HCT116 (cell line): ENCODE data around the gene DNAJB9.

ENCODE experiments used
- CTCF ChIP-seq, 3 experiments: fragments of 200-600 bp in 1 of 3; sonication (generic) in 1 of 3; IDR thresholded peaks in 2 of 3; conservative IDR thresholded peaks in 1 of 3; 2 replicates each; pipeline ENCODE4 v1.5.1; 2012 to 2017; ENCODE audit warnings: low read depth in 2 of 3, low read length in 2 of 3, antibody characterized with exemption in 1 of 3, borderline replicate concordance in 1 of 3, control low read depth in 1 of 3, mild to moderate bottlenecking in 1 of 3, mixed read lengths in 1 of 3, mixed run types in 1 of 3, moderate library complexity in 1 of 3; ENCODE audit not compliant: insufficient read depth in 1 of 3
- EGR1 ChIP-seq: IDR thresholded peaks from 2 replicates; pipeline ENCODE4 v1.6.1; 2012; ENCODE audit warnings: low read depth
- EZH2 ChIP-seq: fragments of 200-600 bp; sonication (generic); IDR thresholded peaks from 2 replicates; pipeline ENCODE4 v1.6.1; 2017; ENCODE audit warnings: antibody characterized with exemption, mixed run types
- EZH2phosphoT487 ChIP-seq: fragments of 200-600 bp; IDR thresholded peaks from 2 replicates; pipeline ENCODE4 v1.6.1; 2018; ENCODE audit warnings: antibody characterized with exemption, borderline replicate concordance
- MAX ChIP-seq: IDR thresholded peaks from 2 replicates; pipeline ENCODE4 v1.6.1; 2012
- POLR2A ChIP-seq: IDR thresholded peaks from 2 replicates; pipeline ENCODE4 v1.7.0; 2011; ENCODE audit warnings: borderline replicate concordance; ENCODE audit not compliant: insufficient read depth, insufficient read length; ENCODE audit errors: extremely low read depth
- POLR2AphosphoS5 ChIP-seq: IDR thresholded peaks from 2 replicates; pipeline ENCODE4 v1.6.1; 2011; ENCODE audit warnings: mild to moderate bottlenecking, low read depth, low read length, moderate library complexity
- RAD21 ChIP-seq: IDR thresholded peaks from 2 replicates; pipeline ENCODE4 v1.6.1; 2012; ENCODE audit warnings: low read depth, mild to moderate bottlenecking
- TCF7L2 ChIP-seq: IDR thresholded peaks from 2 replicates; pipeline ENCODE4 v1.7.0; 2011; ENCODE audit warnings: borderline replicate concordance, inconsistent platforms; ENCODE audit not compliant: insufficient read depth, insufficient read length; ENCODE audit errors: extremely low read depth
- ZBTB33 ChIP-seq: IDR thresholded peaks from 2 replicates; pipeline ENCODE4 v1.6.1; 2011; ENCODE audit warnings: mild to moderate bottlenecking, low read length, moderate library complexity; ENCODE audit not compliant: insufficient replicate concordance; ENCODE audit errors: extremely low read depth
- ZNF274 ChIP-seq: fragments of 200-500 bp; sonication (Bioruptor generic); IDR thresholded peaks from 2 replicates; pipeline ENCODE4 v1.6.1; 2014; ENCODE audit warnings: mild to moderate bottlenecking, low read depth, low read length, inconsistent platforms

- TF ChIP-seq CTCF (IDR thresholded peaks at IDR 0.05 in 2 of 3, conservative IDR thresholded peaks at IDR 0.05 in 1 of 3; ENCODE audit: borderline replicate concordance in 1 of 3, insufficient read depth in 1 of 3, low read depth in 2 of 3, low read length in 2 of 3) (no peak), ZNF274 (no peak), EZH2 (no peak), POLR2A (no peak), TCF7L2 (no peak), POLR2AphosphoS5 (no peak), RAD21 (no peak), MAX (no peak), ZBTB33 (no peak), EGR1 (no peak), EZH2phosphoT487 (no peak)
These were observed 34.1 kb downstream of the DNAJB9 start for GRCh38 chr7:108603656-108604306.
